8988T (cell line): ENCODE results near the gene C2orf81.
"Not testable (repeated sequence)": the region's sequence is repeated elsewhere in the genome, so short reads cannot be mapped to it uniquely, and the experiment has no call there.

Source experiments
- DNase-seq: peaks from one replicate; pipeline ENCODE4 v3.0.0; 2011

Gene C2orf81

GRCh38 chr2:74423231-74424095, 2.0 kb upstream of the C2orf81 start:
- DNase-seq, result no peak

- DNase-seq, result not testable (repeated sequence)
Measured at GRCh38 chr2:74420443-74421103, 846 bp downstream of the C2orf81 start.

GRCh38 chr2:74420006-74420405, 1.4 kb downstream of the C2orf81 start:
- no peak for DNase-seq

GRCh38 chr2:74419345-74419744, 2.1 kb downstream of the C2orf81 start:
- DNase-seq, result no peak

GRCh38 chr2:74418312-74418711, 3.1 kb downstream of the C2orf81 start:
- DNase-seq, result no peak

GRCh38 chr2:74417763-74418162, 3.7 kb downstream of the C2orf81 start:
- DNase-seq, result no peak

GRCh38 chr2:74417197-74417596, 4.2 kb downstream of the C2orf81 start:
- DNase-seq, result no peak

GRCh38 chr2:74416778-74417177, 4.6 kb downstream of the C2orf81 start:
- no peak for DNase-seq

GRCh38 chr2:74415762-74416395, 5.5 kb downstream of the C2orf81 start:
- DNase-seq, result no peak

GRCh38 chr2:74414881-74415761, 6.3 kb downstream of the C2orf81 start:
- DNase-seq, result no peak

GRCh38 chr2:74414441-74414840, 7.0 kb downstream of the C2orf81 start:
- DNase-seq, result no peak

- no peak for DNase-seq
Measured at GRCh38 chr2:74413001-74413698, 8.3 kb downstream of the C2orf81 start.

- DNase-seq, result no peak
Measured at GRCh38 chr2:74407682-74408081, 13.7 kb downstream of the C2orf81 start.

GRCh38 chr2:74406035-74406434, 15.4 kb downstream of the C2orf81 start:
- no peak for DNase-seq

GRCh38 chr2:74401891-74402290, 19.5 kb downstream of the C2orf81 start:
- DNase-seq, result no peak

GRCh38 chr2:74399785-74400184, 21.6 kb downstream of the C2orf81 start:
- DNase-seq, result no peak

- DNase-seq, result no peak
Measured at GRCh38 chr2:74396149-74396548, 25.3 kb downstream of the C2orf81 start.

- DNase-seq, result no peak
Measured at GRCh38 chr2:74393525-74393924, 27.9 kb downstream of the C2orf81 start.

- no peak for DNase-seq
Measured at GRCh38 chr2:74392449-74392743, 29.0 kb downstream of the C2orf81 start.

GRCh38 chr2:74391580-74392448, 29.6 kb downstream of the C2orf81 start:
- DNase-seq, result no peak

GRCh38 chr2:74391209-74391579, 30.2 kb downstream of the C2orf81 start:
- DNase-seq, result no peak
